Keratinocyte (primary cell): ENCODE measurements around the gene PIGBOS1. TPM values are rescaled to one million over a fixed set of nuclear protein-coding genes. Genes with fewer than 3 reads are reported as not detected.
A peak's percentile ranks its signal among the peaks of the same experiment; 100 is the strongest.

Experiments used
- DNase-seq: peaks from one replicate; pipeline ENCODE4 v3.0.0-alpha.2; 2011; ENCODE audit warnings: low read depth, missing footprints, low spot score
- FAIRE-seq: peaks from 2 replicates; lab custom pipeline; 2011; peaks lifted over from hg19 to GRCh38; lab: Jason Lieb, UNC
- H2AFZ ChIP-seq: 2 replicates; pipeline ENCODE4 v1.6.0; 2012; ENCODE audit warnings: low read length, control low read depth, inconsistent platforms; ENCODE audit not compliant: control insufficient read depth
- H3K27ac ChIP-seq: 2 replicates; pipeline ENCODE4 v1.5.1; 2011; ENCODE audit warnings: low read length; ENCODE audit not compliant: control insufficient read depth, insufficient read depth
- H3K27me3 ChIP-seq: 3 replicates; pipeline ENCODE4 v1.6.0; 2011; ENCODE audit warnings: low read length; ENCODE audit not compliant: control insufficient read depth, insufficient read depth; ENCODE audit errors: extremely low read depth
- H3K36me3 ChIP-seq, 2 experiments: 2 replicates in 1 of 2; 3 replicates in 1 of 2; pipeline ENCODE4 v1.5.1; 2011; ENCODE audit warnings: low read length in 2 of 2, mild to moderate bottlenecking in 1 of 2; ENCODE audit not compliant: control insufficient read depth in 2 of 2, insufficient read depth in 2 of 2; ENCODE audit errors: extremely low read depth in 1 of 2
- H3K4me1 ChIP-seq: 3 replicates; pipeline ENCODE4 v1.5.1; 2011; ENCODE audit warnings: low read length; ENCODE audit not compliant: control insufficient read depth, insufficient read depth; ENCODE audit errors: extremely low read depth
- H3K4me2 ChIP-seq: 3 replicates; pipeline ENCODE4 v1.6.0; 2011; ENCODE audit warnings: low read depth, low read length; ENCODE audit not compliant: control insufficient read depth, insufficient read depth; ENCODE audit errors: extremely low read depth
- H3K4me3 ChIP-seq, 3 experiments: fragments of 200-600 bp in 1 of 3; sonication (generic) in 1 of 3; 2 replicates in 2 of 3; 3 replicates in 1 of 3; pipeline ENCODE4 v1.5.1; 2011 to 2016; ENCODE audit warnings: low read length in 3 of 3, mild to moderate bottlenecking in 3 of 3, control low read depth in 2 of 3, inconsistent platforms in 1 of 3, low read depth in 1 of 3, mixed read lengths in 1 of 3, mixed run types in 1 of 3, moderate library complexity in 1 of 3; ENCODE audit not compliant: control insufficient read depth in 2 of 3, insufficient read depth in 2 of 3; ENCODE audit errors: extremely low read depth in 1 of 3
- H3K79me2 ChIP-seq: 2 replicates; pipeline ENCODE4 v1.6.0; 2012; ENCODE audit warnings: low read length; ENCODE audit not compliant: control insufficient read depth, insufficient read depth
- H3K9ac ChIP-seq: 3 replicates; pipeline ENCODE4 v1.6.0; 2011; ENCODE audit warnings: low read length; ENCODE audit not compliant: control insufficient read depth, insufficient read depth; ENCODE audit errors: extremely low read depth
- H3K9me1 ChIP-seq: 3 replicates; pipeline ENCODE4 v1.6.0; 2011; ENCODE audit warnings: low read length; ENCODE audit not compliant: control insufficient read depth, insufficient read depth; ENCODE audit errors: extremely low read depth
- H3K9me3 ChIP-seq: 2 replicates; pipeline ENCODE4 v1.5.1; 2012; ENCODE audit warnings: low read depth, low read length; ENCODE audit not compliant: control insufficient read depth
- H4K20me1 ChIP-seq: 3 replicates; pipeline ENCODE4 v1.6.0; 2011; ENCODE audit warnings: low read length; ENCODE audit not compliant: control insufficient read depth, insufficient read depth; ENCODE audit errors: extremely low read depth
- EZH2 ChIP-seq: IDR thresholded peaks from one replicate; pipeline ENCODE4 v1.6.1; 2012; ENCODE audit warnings: inconsistent platforms, mild to moderate bottlenecking, low read length, moderate library complexity
- dilution Hi-C: fragments of 300-500 bp; cut with MboI; formaldehyde crosslinking; loops from one replicate; pipeline ENCODE4 v1.7.0; 2020; ENCODE audit warnings: low sequenced_read_pairs; ENCODE audit not compliant: extremely low pct_ligation_motif_present
- polyA minus RNA-seq, 3 experiments: library from RNA; depleted of rRNA, polyadenylated mRNA; stranded (reverse); fragments of >200 nt; gene quantifications; 1 replicate in 1 of 3; 2 replicates in 1 of 3; 3 replicates in 1 of 3; pipeline ENCODE4 v1.2.3, GENCODE V29; 2011
- polyA plus RNA-seq, 5 experiments: library from polyadenylated mRNA; depleted of rRNA in 3 of 5; stranded (reverse) in 3 of 5; stranded (forward) in 1 of 5; unstranded in 1 of 5; fragments of >200 nt; gene quantifications; 1 replicate in 1 of 5; 2 replicates in 3 of 5; 3 replicates in 1 of 5; pipeline versions ENCODE4 v1.2.1 to v1.2.3, GENCODE V29; 2011 to 2012; ENCODE audit warnings: missing spikeins in 2 of 5, low read depth in 1 of 5, low replicate concordance in 1 of 5
- TF ChIP-seq, protein P1 (sequence below), 3 experiments: IDR thresholded peaks in 1 of 3; conservative IDR thresholded peaks in 1 of 3; optimal IDR thresholded peaks in 1 of 3; 2 replicates in 2 of 3; 3 replicates in 1 of 3; pipeline versions ENCODE3 to v1.5.1; 2011; ENCODE audit warnings: low read length in 3 of 3, mild to moderate bottlenecking in 3 of 3, moderate library complexity in 2 of 3, control low read depth in 1 of 3, inconsistent platforms in 1 of 3; ENCODE audit not compliant: insufficient read depth in 2 of 3; ENCODE audit errors: extremely low read depth in 1 of 3

The PIGBOS1 gene, protein sequence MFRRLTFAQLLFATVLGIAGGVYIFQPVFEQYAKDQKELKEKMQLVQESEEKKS
- 5.5 to 8.6 TPM (median 7.1 TPM) in 3 replicates for polyA plus RNA-seq
- 5.5 TPM for polyA plus RNA-seq (2011; ENCODE audit: low read depth)
- polyA plus RNA-seq (2011; cell fraction: cytosol; rRNA removed) = 5.8 and 6.7 TPM in 2 replicates
- polyA plus RNA-seq (2011; cell fraction: nucleus; rRNA removed) = 6.1 and 6.9 TPM in 2 replicates
- polyA plus RNA-seq (2012; ENCODE audit: low replicate concordance) = 5.8 and 8.4 TPM in 2 replicates
- 2.4 TPM in 1 of 3 replicates, not detected in the others for polyA minus RNA-seq
- 5.0 TPM for polyA minus RNA-seq (2011; cell fraction: cytosol; rRNA and poly(A)+ RNA removed)
- polyA minus RNA-seq (2011; cell fraction: nucleus; rRNA and poly(A)+ RNA removed) = 2.2 and 3.3 TPM in 2 replicates

DNA sequence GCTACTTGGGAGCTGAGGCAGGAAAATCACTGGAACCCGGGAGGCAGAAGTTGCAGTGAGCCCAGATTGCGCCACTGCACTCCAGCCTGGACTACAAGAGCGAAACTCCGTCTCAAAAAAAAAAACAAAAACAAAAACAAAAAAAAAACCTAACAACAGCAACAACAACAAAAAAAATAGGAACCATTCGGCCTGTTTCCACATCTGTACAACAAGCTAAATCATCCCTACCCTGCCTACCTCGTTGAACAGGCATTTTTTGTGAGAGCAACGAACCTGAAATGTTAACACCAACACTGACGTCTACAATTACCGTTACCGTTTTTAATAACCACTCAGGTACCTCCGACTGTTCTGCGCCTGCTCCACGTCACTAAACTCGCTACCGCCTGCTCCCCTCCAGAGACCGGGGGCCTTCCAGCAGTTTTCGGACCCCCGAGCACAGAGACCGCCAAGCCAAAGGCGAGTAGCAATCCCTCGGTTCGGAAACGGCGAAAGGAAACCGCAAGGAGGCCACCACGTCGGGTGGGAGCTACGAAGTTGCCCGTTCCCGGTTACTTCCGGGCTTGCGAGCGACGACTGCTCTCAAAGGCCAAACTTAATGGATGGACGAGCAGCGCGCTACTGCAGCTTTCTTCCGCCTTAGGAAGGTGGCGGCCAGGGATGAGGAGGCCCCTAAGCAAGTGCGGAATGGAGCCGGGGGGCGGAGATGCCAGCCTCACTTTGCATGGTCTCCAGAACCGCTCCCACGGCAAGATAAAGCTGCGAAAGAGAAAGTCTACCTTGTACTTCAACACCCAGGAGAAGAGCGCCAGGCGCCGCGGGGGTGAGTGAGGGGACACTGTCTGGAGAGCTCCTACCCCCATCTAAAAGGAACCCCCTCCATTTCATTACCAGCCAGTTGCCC, at the start of gene PIGBOS1, which contains the start of gene PIGB:
Gene PIGBOS1, minus strand, starts transcription at position 536 of the 907 bp plus-strand sequence. CDS start 1,331 bp downstream, outside the sequence.
Gene PIGB, plus strand, starts transcription at position 635 of the 907 bp plus-strand sequence. Its CDS starts 29 bp downstream, at position 664.
- no peaks in the 10 kb centered on the region for H3K9me1 ChIP-seq
- TF ChIP-seq EZH2 = no peak
- TF ChIP-seq, protein P1, sequence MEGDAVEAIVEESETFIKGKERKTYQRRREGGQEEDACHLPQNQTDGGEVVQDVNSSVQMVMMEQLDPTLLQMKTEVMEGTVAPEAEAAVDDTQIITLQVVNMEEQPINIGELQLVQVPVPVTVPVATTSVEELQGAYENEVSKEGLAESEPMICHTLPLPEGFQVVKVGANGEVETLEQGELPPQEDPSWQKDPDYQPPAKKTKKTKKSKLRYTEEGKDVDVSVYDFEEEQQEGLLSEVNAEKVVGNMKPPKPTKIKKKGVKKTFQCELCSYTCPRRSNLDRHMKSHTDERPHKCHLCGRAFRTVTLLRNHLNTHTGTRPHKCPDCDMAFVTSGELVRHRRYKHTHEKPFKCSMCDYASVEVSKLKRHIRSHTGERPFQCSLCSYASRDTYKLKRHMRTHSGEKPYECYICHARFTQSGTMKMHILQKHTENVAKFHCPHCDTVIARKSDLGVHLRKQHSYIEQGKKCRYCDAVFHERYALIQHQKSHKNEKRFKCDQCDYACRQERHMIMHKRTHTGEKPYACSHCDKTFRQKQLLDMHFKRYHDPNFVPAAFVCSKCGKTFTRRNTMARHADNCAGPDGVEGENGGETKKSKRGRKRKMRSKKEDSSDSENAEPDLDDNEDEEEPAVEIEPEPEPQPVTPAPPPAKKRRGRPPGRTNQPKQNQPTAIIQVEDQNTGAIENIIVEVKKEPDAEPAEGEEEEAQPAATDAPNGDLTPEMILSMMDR (optimal IDR thresholded peaks at IDR 0.05 in 1 of 3, IDR thresholded peaks at IDR 0.05 in 1 of 3, conservative IDR thresholded peaks at IDR 0.05 in 1 of 3; ENCODE audit: extremely low read depth in 1 of 3, insufficient read depth in 2 of 3, low read length in 3 of 3) = no peak
- peak within 1 kb of the TSS; percentile 98 for H3K9ac ChIP-seq
- H3K27me3 ChIP-seq = no peaks in the 10 kb centered on the region
- no peaks in the 10 kb centered on the region for H4K20me1 ChIP-seq
- H3K27ac ChIP-seq = peak within 1 kb of the TSS; percentile 98
- H3K4me2 ChIP-seq = peak within 1 kb of the TSS; percentile 87
- peak within 1 kb of the TSS; percentile 98 for H2AFZ ChIP-seq
- dilution Hi-C loops = no loop called here
- peak within 1 kb of the TSS; percentile 88 to 98 (median 94) for H3K4me3 ChIP-seq
- no peaks in the 10 kb centered on the region for H3K36me3 ChIP-seq
- DNase-seq = peak; percentile 9
- H3K9me3 ChIP-seq = no peaks in the 10 kb centered on the region
- FAIRE-seq = no peak
- peaks cover 28% of the 10 kb centered on the region for H3K79me2 ChIP-seq
- H3K4me1 ChIP-seq = peaks cover 8% of the 10 kb centered on the region

DNA sequence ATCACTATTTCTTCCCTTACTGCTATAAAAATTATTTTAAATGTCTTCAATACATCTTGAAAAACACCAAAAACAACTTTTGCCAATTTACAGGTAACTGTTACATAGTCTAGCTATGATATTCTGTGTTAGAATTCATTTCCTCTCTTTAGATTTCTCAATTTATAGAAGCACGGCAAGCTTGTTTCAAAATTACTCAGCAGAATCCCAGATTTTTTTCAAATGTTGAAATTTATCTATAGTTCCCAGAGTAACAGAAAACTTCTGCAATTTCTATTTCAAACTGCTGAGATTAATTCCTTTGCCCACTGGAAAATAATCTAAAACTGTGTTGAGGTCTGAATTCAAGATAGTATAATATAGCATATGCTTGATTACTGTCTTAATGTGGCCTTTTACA, 48.1 kb upstream of the PIGBOS1 start:
- dilution Hi-C loops = no loop called here
- Histone ChIP-seq H3K4me3 (no peak overlapping the region), H3K4me2 (no peak overlapping the region), H2AFZ (no peak overlapping the region), H3K9me3 (no peaks in the 10 kb centered on the region), H3K27me3 (no peaks in the 10 kb centered on the region), H3K9ac (no peak overlapping the region), H3K9me1 (no peaks in the 10 kb centered on the region), H3K36me3 (no peaks in the 10 kb centered on the region), H3K79me2 (no peaks in the 10 kb centered on the region), H3K4me1 (no peaks in the 10 kb centered on the region), H4K20me1 (no peaks in the 10 kb centered on the region), H3K27ac (no peak overlapping the region)
- FAIRE-seq (no peak), DNase-seq (no peak)
- no peak for TF ChIP-seq EZH2
- TF ChIP-seq, protein P1 (optimal IDR thresholded peaks at IDR 0.05 in 1 of 3, IDR thresholded peaks at IDR 0.05 in 1 of 3, conservative IDR thresholded peaks at IDR 0.05 in 1 of 3; ENCODE audit: extremely low read depth in 1 of 3, insufficient read depth in 2 of 3, low read length in 3 of 3) = no peak
